GM13977 (cell line): ENCODE measurements around the gene PANK3.
"Not testable (repeated sequence)": the region's sequence is repeated elsewhere in the genome, so short reads cannot be mapped to it uniquely, and the experiment has no call there.

Experiments
- DNase-seq: peaks from one replicate; pipeline ENCODE4 v3.0.0; 2012; ENCODE audit warnings: low spot score
- CTCF ChIP-seq: IDR thresholded peaks from 2 replicates; pipeline ENCODE4 v1.5.1; 2012; ENCODE audit warnings: mild to moderate bottlenecking, control low read depth; ENCODE audit not compliant: insufficient read depth; ENCODE audit errors: extremely low read depth, missing control alignments
- in situ Hi-C: fragments of 300-500 bp; cut with MboI; formaldehyde crosslinking; loops from one replicate; pipeline ENCODE4 v1.12.0; 2022; ENCODE audit warnings: low sequenced_read_pairs, low pct_unique_long_range_greater_than_20kb, mixed read lengths, inconsistent platforms; ENCODE audit not compliant: unreplicated experiment

PANK3 gene

GRCh38 chr5:168599826-168600225 is 20.7 kb upstream of the PANK3 start:
- in situ Hi-C loops = no loop called here
- no peak for TF ChIP-seq CTCF
- no peak for DNase-seq

GRCh38 chr5:168598639-168599038 is 19.5 kb upstream of the PANK3 start:
- in situ Hi-C loops = no loop called here
- no peak for DNase-seq

GRCh38 chr5:168596927-168597326 is 17.8 kb upstream of the PANK3 start:
- no peak for TF ChIP-seq CTCF
- in situ Hi-C loops = no loop called here
- DNase-seq = no peak

More at GRCh38 chr5:168598639-168599038, 19.5 kb upstream of the PANK3 start:
- TF ChIP-seq CTCF = no peak

- in situ Hi-C loops, DNase-seq: not testable (repeated sequence)
Observed at GRCh38 chr5:168596122-168596521, 17.0 kb upstream of the PANK3 start.

GRCh38 chr5:168592014-168592368 is 12.8 kb upstream of the PANK3 start:
- in situ Hi-C loops = no loop called here
- DNase-seq = no peak
- TF ChIP-seq CTCF = no peak

- no peak for DNase-seq
- in situ Hi-C loops = no loop called here
- TF ChIP-seq CTCF = no peak
Observed at GRCh38 chr5:168591302-168592013, 12.3 kb upstream of the PANK3 start.

- no peak for TF ChIP-seq CTCF
- in situ Hi-C loops = no loop called here
- no peak for DNase-seq
Observed at GRCh38 chr5:168590666-168591065, 11.5 kb upstream of the PANK3 start.
